GM23338 (cell line): ENCODE results near the gene EML1.

ENCODE experiments used
- CREB1 ChIP-seq: fragments of 250-450 bp; sonication (Bioruptor Pico); IDR thresholded peaks from 2 replicates; pipeline ENCODE4 v1.5.0; 2020; ENCODE audit warnings: low read depth, mild to moderate bottlenecking, moderate library complexity
- CTCF ChIP-seq, 2 experiments: fragments of 200-600 bp in 1 of 2; sonication (generic) in 1 of 2; conservative IDR thresholded peaks; 2 replicates each; pipeline versions ENCODE4 v1.5.1 to v1.6.1; 2016 to 2017; ENCODE audit warnings: antibody characterized with exemption in 2 of 2, low read depth in 2 of 2, mild to moderate bottlenecking in 2 of 2, moderate library complexity in 1 of 2
- ETS1 ChIP-seq: IDR thresholded peaks from 2 replicates; pipeline ENCODE4 v1.6.1; 2016; ENCODE audit warnings: antibody characterized with exemption
- EZH2 ChIP-seq: fragments of 200-600 bp; sonication (generic); IDR thresholded peaks from one replicate; pipeline ENCODE4 v1.8.0; 2017; ENCODE audit warnings: antibody characterized with exemption, mild to moderate bottlenecking, low read depth; ENCODE audit not compliant: unreplicated experiment
- EZH2phosphoT487 ChIP-seq: fragments of 200-600 bp; sonication (generic); IDR thresholded peaks from one replicate; pipeline ENCODE4 v1.8.1; 2018; ENCODE audit warnings: antibody characterized with exemption; ENCODE audit not compliant: unreplicated experiment
- JUNB ChIP-seq: IDR thresholded peaks from one replicate; pipeline ENCODE4 v1.6.1; 2016; ENCODE audit warnings: antibody characterized with exemption; ENCODE audit not compliant: unreplicated experiment
- NANOG ChIP-seq: IDR thresholded peaks from 2 replicates; pipeline ENCODE4 v1.6.1; 2016; ENCODE audit warnings: antibody characterized with exemption, borderline replicate concordance
- POLR2AphosphoS5 ChIP-seq: IDR thresholded peaks from 2 replicates; pipeline ENCODE4 v1.6.1; 2016; ENCODE audit warnings: antibody characterized with exemption, low read depth
- REST ChIP-seq: IDR thresholded peaks from one replicate; pipeline ENCODE4 v1.6.1; 2018; ENCODE audit warnings: antibody characterized with exemption; ENCODE audit not compliant: unreplicated experiment
- ZNF114 ChIP-seq: fragments of 250-450 bp; sonication (Bioruptor Pico); IDR thresholded peaks from 2 replicates; pipeline ENCODE4 v1.5.0; 2020; ENCODE audit warnings: mild to moderate bottlenecking, moderate library complexity
- ZNF331 ChIP-seq: fragments of 250-450 bp; sonication (Bioruptor Pico); IDR thresholded peaks from 2 replicates; pipeline ENCODE4 v1.5.0; 2020; ENCODE audit warnings: low read depth, mild to moderate bottlenecking, moderate library complexity

GRCh38 chr14:99939421-99939820 lies 146.2 kb downstream of the EML1 start:
- no peak for TF ChIP-seq CTCF (conservative IDR thresholded peaks at IDR 0.05; ENCODE audit: low read depth in 2 of 2)
- TF ChIP-seq EZH2 = no peak
- TF ChIP-seq POLR2AphosphoS5 = no peak
- TF ChIP-seq EZH2phosphoT487 = no peak
- TF ChIP-seq ZNF114 (CRISPR knock-in tag) = no peak
- TF ChIP-seq CREB1 (CRISPR knock-in tag) = no peak
- TF ChIP-seq ETS1 = no peak
- no peak for TF ChIP-seq REST
- TF ChIP-seq ZNF331 (CRISPR knock-in tag) = no peak
- no peak for TF ChIP-seq NANOG
- no peak for TF ChIP-seq JUNB
